H1 (cell line): ENCODE data around the gene ZMYM2. TPM values are rescaled to one million over a fixed set of nuclear protein-coding genes. Genes with fewer than 3 reads are reported as not detected.

Experiments
- CTCF ChIA-PET: fragments of 300-600 bp; sonication (Branson Sonifier 250); formaldehyde crosslinking; loops from one replicate; lab custom pipeline; 2021; ENCODE audit not compliant: partially characterized antibody; lab: Charles Lee
- POLR2A ChIA-PET: fragments of 300-600 bp; sonication (Branson Sonifier 250); formaldehyde crosslinking; loops from one replicate; lab custom pipeline; 2021; ENCODE audit warnings: inconsistent platforms; ENCODE audit not compliant: partially characterized antibody; lab: Charles Lee
- DNase-seq, 2 experiments: peaks; one replicate each; pipeline versions ENCODE4 v3.0.0 to v3.0.0-alpha.2; 2010 to 2022; ENCODE audit warnings: low spot score in 2 of 2, low read depth in 1 of 2, mixed read lengths in 1 of 2
- FAIRE-seq: peaks from 2 replicates; lab custom pipeline; 2011; peaks lifted over from hg19 to GRCh38; lab: Jason Lieb, UNC
- H2AFZ ChIP-seq: 2 replicates; pipeline ENCODE4 v1.8.1; 2012; ENCODE audit warnings: low read length, inconsistent platforms
- H2AK5ac ChIP-seq: 2 replicates; pipeline ENCODE4 v1.6.1; 2013; ENCODE audit warnings: low read depth, low read length
- H2BK120ac ChIP-seq: replicated peaks from 2 replicates; pipeline ENCODE3; 2013; ENCODE audit warnings: low read depth, low read length, inconsistent platforms
- H2BK12ac ChIP-seq: 2 replicates; pipeline ENCODE4 v1.6.1; 2013; ENCODE audit warnings: low read depth, low read length
- H2BK15ac ChIP-seq: 2 replicates; pipeline ENCODE4 v1.6.1; 2013; ENCODE audit warnings: low read length
- H2BK20ac ChIP-seq: 2 replicates; pipeline ENCODE4 v1.6.1; 2013; ENCODE audit warnings: low read length
- H2BK5ac ChIP-seq: 2 replicates; pipeline ENCODE4 v1.6.1; 2013; ENCODE audit warnings: low read depth, low read length
- H3K14ac ChIP-seq: 2 replicates; pipeline ENCODE4 v1.6.1; 2013; ENCODE audit warnings: inconsistent platforms; ENCODE audit not compliant: insufficient read length
- H3K18ac ChIP-seq: 2 replicates; pipeline ENCODE4 v1.6.1; 2013; ENCODE audit warnings: low read length; ENCODE audit errors: extremely low read depth
- H3K23ac ChIP-seq: 2 replicates; pipeline ENCODE4 v1.6.1; 2013; ENCODE audit warnings: inconsistent platforms; ENCODE audit not compliant: insufficient read length
- H3K23me2 ChIP-seq: 2 replicates; pipeline ENCODE4 v1.6.1; 2013; ENCODE audit warnings: low read depth, low read length
- H3K27ac ChIP-seq: 2 replicates; pipeline ENCODE4 v1.6.1; 2011; ENCODE audit warnings: low read depth, low read length, inconsistent platforms
- H3K27me3 ChIP-seq, 4 experiments: replicated peaks in 1 of 4; 1 replicate in 1 of 4; 2 replicates in 3 of 4; pipeline versions ENCODE4 v1.6.1 to v1.8.1; 2011 to 2013; ENCODE audit warnings: low read length in 3 of 4, mild to moderate bottlenecking in 3 of 4, inconsistent platforms in 2 of 4, mixed read lengths in 2 of 4, moderate library complexity in 1 of 4; ENCODE audit not compliant: control insufficient read depth in 3 of 4, insufficient read depth in 3 of 4; ENCODE audit errors: extremely low read depth in 1 of 4
- H3K36me3 ChIP-seq, 4 experiments: 2 replicates each; pipeline versions ENCODE4 v1.6.1 to v1.8.1; 2011 to 2013; ENCODE audit warnings: mild to moderate bottlenecking in 4 of 4, low read length in 3 of 4, moderate library complexity in 2 of 4, control low read depth in 1 of 4, inconsistent platforms in 1 of 4; ENCODE audit not compliant: insufficient read depth in 4 of 4, control insufficient read depth in 2 of 4
- H3K4ac ChIP-seq: replicated peaks from 2 replicates; pipeline ENCODE3; 2013; ENCODE audit warnings: low read length, low read depth, mixed read lengths, inconsistent platforms; ENCODE audit not compliant: insufficient read length
- H3K4me1 ChIP-seq, 4 experiments: replicated peaks in 1 of 4; 1 replicate in 1 of 4; 2 replicates in 3 of 4; pipeline versions ENCODE4 v1.6.1 to v1.8.1; 2011 to 2013; ENCODE audit warnings: low read length in 3 of 4, inconsistent platforms in 2 of 4, mixed read lengths in 1 of 4; ENCODE audit not compliant: insufficient read depth in 4 of 4, control insufficient read depth in 3 of 4
- H3K4me2 ChIP-seq, 2 experiments: 2 replicates each; pipeline versions ENCODE4 v1.6.1 to v1.8.1; 2011 to 2013; ENCODE audit warnings: low read depth in 2 of 2, low read length in 2 of 2, control low read depth in 1 of 2, inconsistent platforms in 1 of 2, mild to moderate bottlenecking in 1 of 2; ENCODE audit not compliant: insufficient read depth in 1 of 2
- H3K4me3 ChIP-seq, 4 experiments: fragments of 200-600, 300-600 bp in 1 of 4; sonication (generic), shearing (Covaris generic), sonication (Bioruptor Twin) in 1 of 4; 2 replicates each; pipeline versions ENCODE4 v1.5.1 to v1.8.1; 2011 to 2016; ENCODE audit warnings: low read length in 4 of 4, low read depth in 3 of 4, control low read depth in 2 of 4, inconsistent platforms in 2 of 4, mild to moderate bottlenecking in 2 of 4, mixed read lengths in 1 of 4, moderate library complexity in 1 of 4; ENCODE audit not compliant: insufficient read depth in 2 of 4; ENCODE audit errors: extremely low read depth in 1 of 4
- H3K56ac ChIP-seq: replicated peaks from 2 replicates; pipeline ENCODE3; 2013; ENCODE audit warnings: low read depth, mild to moderate bottlenecking, mixed read lengths, low read length, inconsistent platforms; ENCODE audit not compliant: insufficient read length
- H3K79me1 ChIP-seq: 2 replicates; pipeline ENCODE4 v1.6.1; 2013; ENCODE audit warnings: low read depth, low read length, control low read depth
- H3K79me2 ChIP-seq, 2 experiments: 2 replicates each; pipeline versions ENCODE4 v1.6.1 to v1.8.1; 2012 to 2013; ENCODE audit warnings: low read length in 2 of 2, mild to moderate bottlenecking in 2 of 2, inconsistent platforms in 1 of 2; ENCODE audit not compliant: insufficient read depth in 2 of 2, control insufficient read depth in 1 of 2
- H3K9ac ChIP-seq, 4 experiments: replicated peaks in 1 of 4; 1 replicate in 1 of 4; 2 replicates in 3 of 4; pipeline versions ENCODE4 v1.6.1 to v1.8.1; 2011 to 2013; ENCODE audit warnings: low read depth in 3 of 4, low read length in 3 of 4, control low read depth in 2 of 4, mild to moderate bottlenecking in 2 of 4, moderate library complexity in 2 of 4, inconsistent platforms in 1 of 4; ENCODE audit errors: extremely low read depth in 1 of 4
- H3K9me3 ChIP-seq, 2 experiments: 2 replicates each; pipeline versions ENCODE4 v1.6.1 to v1.8.1; 2012 to 2013; ENCODE audit warnings: mild to moderate bottlenecking in 2 of 2, moderate library complexity in 2 of 2, control low read depth in 1 of 2, inconsistent platforms in 1 of 2, low read depth in 1 of 2, low read length in 1 of 2, mixed read lengths in 1 of 2; ENCODE audit not compliant: insufficient read depth in 2 of 2
- H4K20me1 ChIP-seq, 2 experiments: replicated peaks in 1 of 2; 2 replicates each; pipeline versions ENCODE3 to v1.8.1; 2011 to 2013; ENCODE audit warnings: inconsistent platforms in 2 of 2, low read length in 2 of 2, mild to moderate bottlenecking in 1 of 2; ENCODE audit not compliant: insufficient read depth in 2 of 2, control insufficient read depth in 1 of 2
- H4K5ac ChIP-seq: 2 replicates; pipeline ENCODE4 v1.6.1; 2013; ENCODE audit warnings: low read length, low read depth, mixed read lengths, inconsistent platforms; ENCODE audit not compliant: insufficient read length
- H4K8ac ChIP-seq: 2 replicates; pipeline ENCODE4 v1.8.0; 2013; ENCODE audit warnings: mild to moderate bottlenecking, moderate library complexity, low read length, inconsistent platforms; ENCODE audit not compliant: insufficient read depth; ENCODE audit errors: extremely low read depth
- H4K91ac ChIP-seq: replicated peaks from 2 replicates; pipeline ENCODE3; 2013; ENCODE audit warnings: low read length, mixed read lengths, inconsistent platforms; ENCODE audit not compliant: insufficient read length
- BCL11A ChIP-seq, 2 experiments: IDR thresholded peaks; one replicate each; pipeline ENCODE4 v1.6.1; 2011; ENCODE audit warnings: low read depth in 2 of 2, low read length in 2 of 2, mild to moderate bottlenecking in 2 of 2
- CBX8 ChIP-seq: fragments of 300-800, 300-1000 bp; sonication (generic); IDR thresholded peaks from 2 replicates; pipeline ENCODE4 v1.7.1; 2016; ENCODE audit warnings: low read depth, low read length, borderline replicate concordance
- CHD1 ChIP-seq: IDR thresholded peaks from 2 replicates; pipeline ENCODE4 v1.6.1; 2012; ENCODE audit warnings: low read depth, low read length, improper control_type of control experiment
- CREB1 ChIP-seq: IDR thresholded peaks from 2 replicates; pipeline ENCODE4 v1.6.1; 2012; ENCODE audit warnings: inconsistent platforms
- HDAC2 ChIP-seq, 2 experiments: fragments of 300-600 bp in 1 of 2; sonication (generic) in 1 of 2; IDR thresholded peaks; 2 replicates each; pipeline ENCODE4 v1.6.1; 2011 to 2012; ENCODE audit warnings: low read depth in 2 of 2, low read length in 2 of 2, mild to moderate bottlenecking in 2 of 2, moderate library complexity in 2 of 2, borderline replicate concordance in 1 of 2, inconsistent platforms in 1 of 2
- MAFK ChIP-seq: IDR thresholded peaks from 2 replicates; pipeline ENCODE4 v1.6.1; 2012; ENCODE audit warnings: low read depth, mild to moderate bottlenecking, improper control_type of control experiment, low read length
- MAX ChIP-seq: IDR thresholded peaks from 2 replicates; pipeline ENCODE4 v1.6.1; 2012; ENCODE audit warnings: inconsistent platforms
- NANOG ChIP-seq: IDR thresholded peaks from 2 replicates; pipeline ENCODE4 v1.6.1; 2011; ENCODE audit warnings: low read length, low read depth, mild to moderate bottlenecking, inconsistent platforms; ENCODE audit not compliant: insufficient read depth, poor library complexity, severe bottlenecking
- RAD21 ChIP-seq, 2 experiments: IDR thresholded peaks in 1 of 2; conservative IDR thresholded peaks in 1 of 2; 2 replicates each; pipeline ENCODE4 v1.6.1; 2011; ENCODE audit warnings: low read depth in 2 of 2, low read length in 2 of 2, improper control_type of control experiment in 1 of 2, inconsistent platforms in 1 of 2, mild to moderate bottlenecking in 1 of 2, moderate library complexity in 1 of 2
- RFX5 ChIP-seq: IDR thresholded peaks from 2 replicates; pipeline ENCODE4 v1.6.1; 2011; ENCODE audit warnings: low read depth, low read length, improper control_type of control experiment, borderline replicate concordance
- RNF2 ChIP-seq: fragments of 200-900, 300-1000 bp; sonication (generic); IDR thresholded peaks from 2 replicates; pipeline ENCODE4 v1.7.1; 2016; ENCODE audit warnings: borderline replicate concordance, low read depth, mild to moderate bottlenecking, antibody characterized with exemption, low read length; ENCODE audit not compliant: poor library complexity, severe bottlenecking; ENCODE audit errors: missing control alignments
- SUZ12 ChIP-seq: fragments of 200-600 bp; sonication (generic); IDR thresholded peaks from 2 replicates; pipeline ENCODE4 v1.6.1; 2012; ENCODE audit warnings: mild to moderate bottlenecking, inconsistent platforms, low read length, moderate library complexity, mixed read lengths
- TCF12 ChIP-seq: IDR thresholded peaks from 2 replicates; pipeline ENCODE4 v1.6.1; 2011; ENCODE audit warnings: low read depth, mild to moderate bottlenecking, low read length
- TEAD4 ChIP-seq: IDR thresholded peaks from 2 replicates; pipeline ENCODE4 v1.6.1; 2012; ENCODE audit warnings: low read depth, low read length, inconsistent platforms, mixed read lengths
- WGBS, 2 experiments: shearing (Covaris generic) in 1 of 2; methylation state at CpG; one replicate each; pipeline versions ENCODE4 v1.1.6 to v1.1.7; 2013 to 2015; ENCODE audit warnings: low lambda C conversion rate in 2 of 2, mixed read lengths in 2 of 2, inconsistent platforms in 1 of 2, low coverage in 1 of 2, missing lambda C conversion rate in 1 of 2; ENCODE audit not compliant: insufficient replicate concordance in 2 of 2, insufficient coverage in 1 of 2, insufficient read length in 1 of 2; ENCODE audit errors: extremely low coverage in 1 of 2, missing lambda C conversion rate in 1 of 2; 5-methylcytosine and 5-hydroxymethylcytosine counted together
- polyA plus RNA-seq, 7 experiments: library from polyadenylated mRNA; depleted of rRNA in 3 of 7; stranded (reverse) in 5 of 7; unstranded in 2 of 7; fragments of >200 nt in 5 of 7; fragments of 200-250 nt in 2 of 7; gene quantifications; 1 replicate in 5 of 7; 2 replicates in 1 of 7; 4 replicates in 1 of 7; pipeline versions ENCODE4 v1.2.1 to v1.2.3, GENCODE V29; 2011 to 2013; ENCODE audit warnings: missing spikeins in 2 of 7, mixed read lengths in 2 of 7
- total RNA-seq: library from RNA; stranded (reverse); fragmentation: NEBNext Ultra II Directional; extraction: Animal tissue kit (Norgen Biotek cat#: 25700); gene quantifications from 2 replicates; pipeline ENCODE4 v1.2.1, GENCODE V29; 2021

Gene ZMYM2
- total and polyA plus RNA-seq, 2 of the 8 experiments (the other 6 are each of a cell fraction or from before 2014, with no cell fraction given): 41.2 to 159 TPM

- H2BK15ac ChIP-seq: no peak overlapping the region
- H3K23ac ChIP-seq: no peak overlapping the region
- no peak overlapping the region for H2BK5ac ChIP-seq
- no peak overlapping the region for H4K91ac ChIP-seq
- H3K9ac ChIP-seq: no peak overlapping the region
- H3K79me2 ChIP-seq: no peaks in the 10 kb centered on the region
- no peak overlapping the region for H2BK12ac ChIP-seq
- FAIRE-seq (no peak), DNase-seq (no peak)
- ChIA-PET CTCF (no interaction called here), POLR2A (no interaction called here)
- no peak overlapping the region for H2BK20ac ChIP-seq
- H3K27ac ChIP-seq: no peak overlapping the region
- H3K18ac ChIP-seq: no peak overlapping the region
- peaks cover 0 to 1% of the 10 kb centered on the region in 2 experiments for H4K20me1 ChIP-seq
- H3K14ac ChIP-seq: no peak overlapping the region
- H4K8ac ChIP-seq: no peak overlapping the region
- no peak overlapping the region for H3K4ac ChIP-seq
- H3K4me2 ChIP-seq: no peak overlapping the region
- no peak overlapping the region for H3K4me3 ChIP-seq
- no peaks in the 10 kb centered on the region for H3K9me3 ChIP-seq
- H3K4me1 ChIP-seq: no peaks in the 10 kb centered on the region
- no peak overlapping the region for H2AFZ ChIP-seq
- no peak overlapping the region for H3K56ac ChIP-seq
- no peak overlapping the region for H4K5ac ChIP-seq
- no peaks in the 10 kb centered on the region for H3K27me3 ChIP-seq
- TF ChIP-seq RNF2 (no peak), CBX8 (no peak), CREB1 (no peak), HDAC2 (IDR thresholded peaks at IDR 0.05; ENCODE audit: borderline replicate concordance in 1 of 2, low read depth in 2 of 2, low read length in 2 of 2) (no peak), SUZ12 (no peak), RFX5 (no peak), TCF12 (no peak), MAX (no peak), CHD1 (no peak), MAFK (no peak), NANOG (no peak), TEAD4 (no peak), BCL11A (IDR thresholded peaks at IDR 0.05; ENCODE audit: low read depth in 2 of 2, low read length in 2 of 2) (no peak), RAD21 (IDR thresholded peaks at IDR 0.05 in 1 of 2, conservative IDR thresholded peaks at IDR 0.05 in 1 of 2; ENCODE audit: low read depth in 2 of 2, low read length in 2 of 2) (no peak)
- WGBS, 2 experiments: 96% methylated on average over 3 of the region's 3 CpGs; no CpG with 5 or more reads in 1 of the 2 experiments
- H3K23me2 ChIP-seq: no peaks in the 10 kb centered on the region; the same call in 1 of the 2 replicates
- H2AK5ac ChIP-seq: no peak overlapping the region
- H3K79me1 ChIP-seq: no peaks in the 10 kb centered on the region; the same call in 1 of the 2 replicates
- no peak overlapping the region for H2BK120ac ChIP-seq
- H3K36me3 ChIP-seq: peaks cover 12 to 84% (median 33%) of the 10 kb centered on the region in 4 experiments
Observed at GRCh38 chr13:20069956-20070355, 111.4 kb downstream of the ZMYM2 start.
